ENCODE results near the gene GALNTL6. TPM values are rescaled to one million over a fixed set of nuclear protein-coding genes. Genes with fewer than 3 reads are reported as not detected.

The GALNTL6 gene
- total and polyA plus RNA-seq, 2 experiments from 2014 or later = 0.38 to 0.40 TPM

- H3K27ac ChIP-seq (ENCODE audit: low read depth) = no peak overlapping the region
- H3K27me3 ChIP-seq (ENCODE audit: insufficient read depth) = no peaks in the 10 kb centered on the region
- Mint-ChIP-seq H3K4me3 (no peak overlapping the region), H3K36me3 (ENCODE audit: low read depth) (no peaks in the 10 kb centered on the region), H3K4me1 (peaks cover 21% of the 10 kb centered on the region), H3K9me3 (no peaks in the 10 kb centered on the region), H3K27me3 (ENCODE audit: insufficient read depth, low read depth, poor library complexity) (no peaks in the 10 kb centered on the region), H3K27ac (no peak overlapping the region)
- no peaks in the 10 kb centered on the region for H4K20me1 ChIP-seq (replicated peaks; ENCODE audit: insufficient read depth)
- ATAC-seq = no peak
- peak overlapping the region; percentile 54; the same call in 1 of the 2 replicates for H2AFZ ChIP-seq
- H3K36me3 ChIP-seq (ENCODE audit: insufficient read depth) = no peaks in the 10 kb centered on the region
- no peaks in the 10 kb centered on the region for H3K79me2 ChIP-seq (replicated peaks; ENCODE audit: insufficient read depth)
- peaks cover 15% of the 10 kb centered on the region for H3K4me1 ChIP-seq (ENCODE audit: insufficient read depth)
- no peak overlapping the region for H3K4me3 ChIP-seq
- H3K4me2 ChIP-seq = no peak overlapping the region
- no peaks in the 10 kb centered on the region for H3K9me2 ChIP-seq (ENCODE audit: insufficient read depth)
- H3F3A ChIP-seq (replicated peaks; ENCODE audit: low read depth) = no peaks in the 10 kb centered on the region
- TF ChIP-seq ZNF114 (CRISPR knock-in tag; IDR thresholded peaks at IDR 0.05) (no peak), STAT1 (IDR thresholded peaks at IDR 0.05; ENCODE audit: unreplicated experiment) (no peak), REST (IDR thresholded peaks at IDR 0.05; ENCODE audit: unreplicated experiment) (no peak), NANOG (IDR thresholded peaks at IDR 0.05; ENCODE audit: borderline replicate concordance) (no peak), ZNF462 (CRISPR knock-in tag; IDR thresholded peaks at IDR 0.05) (no peak), CTCF (conservative IDR thresholded peaks at IDR 0.05; ENCODE audit: low read depth in 2 of 2) (no peak), EZH2phosphoT487 (IDR thresholded peaks at IDR 0.05; ENCODE audit: unreplicated experiment) (no peak), JUNB (IDR thresholded peaks at IDR 0.05; ENCODE audit: unreplicated experiment) (no peak), ETS1 (IDR thresholded peaks at IDR 0.05) (no peak), CREB1 (CRISPR knock-in tag; IDR thresholded peaks at IDR 0.05; ENCODE audit: low read depth) (no peak), EZH2 (IDR thresholded peaks at IDR 0.05; ENCODE audit: low read depth, unreplicated experiment) (no peak), POLR2AphosphoS5 (IDR thresholded peaks at IDR 0.05; ENCODE audit: low read depth) (no peak), ZNF331 (CRISPR knock-in tag; IDR thresholded peaks at IDR 0.05; ENCODE audit: low read depth) (no peak)
- DNase-seq (ENCODE audit: low spot score) = no peak
Observed at GRCh38 chr4:172650758-172651530, 837.7 kb downstream of the GALNTL6 start.
